ENCODE data around the gene PKHD1.

Gene PKHD1

GRCh38 chr6:51792273-51793030 is 295.0 kb downstream of the PKHD1 start:
- TF ChIP-seq, protein P1, sequence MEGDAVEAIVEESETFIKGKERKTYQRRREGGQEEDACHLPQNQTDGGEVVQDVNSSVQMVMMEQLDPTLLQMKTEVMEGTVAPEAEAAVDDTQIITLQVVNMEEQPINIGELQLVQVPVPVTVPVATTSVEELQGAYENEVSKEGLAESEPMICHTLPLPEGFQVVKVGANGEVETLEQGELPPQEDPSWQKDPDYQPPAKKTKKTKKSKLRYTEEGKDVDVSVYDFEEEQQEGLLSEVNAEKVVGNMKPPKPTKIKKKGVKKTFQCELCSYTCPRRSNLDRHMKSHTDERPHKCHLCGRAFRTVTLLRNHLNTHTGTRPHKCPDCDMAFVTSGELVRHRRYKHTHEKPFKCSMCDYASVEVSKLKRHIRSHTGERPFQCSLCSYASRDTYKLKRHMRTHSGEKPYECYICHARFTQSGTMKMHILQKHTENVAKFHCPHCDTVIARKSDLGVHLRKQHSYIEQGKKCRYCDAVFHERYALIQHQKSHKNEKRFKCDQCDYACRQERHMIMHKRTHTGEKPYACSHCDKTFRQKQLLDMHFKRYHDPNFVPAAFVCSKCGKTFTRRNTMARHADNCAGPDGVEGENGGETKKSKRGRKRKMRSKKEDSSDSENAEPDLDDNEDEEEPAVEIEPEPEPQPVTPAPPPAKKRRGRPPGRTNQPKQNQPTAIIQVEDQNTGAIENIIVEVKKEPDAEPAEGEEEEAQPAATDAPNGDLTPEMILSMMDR (IDR thresholded peaks at IDR 0.05; ENCODE audit: low read length): no peak
- TF ChIP-seq EZH2 (IDR thresholded peaks at IDR 0.05; ENCODE audit: borderline replicate concordance, low read length): no peak
- H3K4me3 ChIP-seq (ENCODE audit: low read depth, low read length, poor library complexity, severe bottlenecking): no peak overlapping the region
- H3K9me3 ChIP-seq (ENCODE audit: low read length): no peaks in the 10 kb centered on the region
- no peaks in the 10 kb centered on the region for H3K4me1 ChIP-seq (ENCODE audit: insufficient read depth, low read length, severe bottlenecking)
- no peaks in the 10 kb centered on the region for H3K36me3 ChIP-seq (ENCODE audit: insufficient read depth, low read length)
- no peaks in the 10 kb centered on the region for H3K9me2 ChIP-seq (ENCODE audit: low read depth, low read length)
- no peak overlapping the region for H3K4me2 ChIP-seq (ENCODE audit: low read length)
- no peaks in the 10 kb centered on the region for H4K20me1 ChIP-seq (ENCODE audit: insufficient read depth, low read length)
- no peak overlapping the region for H2AFZ ChIP-seq (ENCODE audit: low read length)
- no peak overlapping the region for H3K9ac ChIP-seq (ENCODE audit: low read length)
- H3F3A ChIP-seq (ENCODE audit: insufficient read depth, low read length): no peaks in the 10 kb centered on the region
- H3K79me2 ChIP-seq (ENCODE audit: insufficient read depth, low read length): no peaks in the 10 kb centered on the region
- H3K27me3 ChIP-seq (ENCODE audit: insufficient read depth, low read length): no peaks in the 10 kb centered on the region
- H3K27ac ChIP-seq (ENCODE audit: low read depth, low read length, poor library complexity, severe bottlenecking): no peak overlapping the region

GRCh38 chr6:51790946-51791345 is 296.5 kb downstream of the PKHD1 start:
- Histone ChIP-seq H3K36me3 (ENCODE audit: insufficient read depth, low read length) (no peaks in the 10 kb centered on the region), H3K9me2 (ENCODE audit: low read depth, low read length) (no peaks in the 10 kb centered on the region), H2AFZ (ENCODE audit: low read length) (no peak overlapping the region), H3K79me2 (ENCODE audit: insufficient read depth, low read length) (no peaks in the 10 kb centered on the region), H4K20me1 (ENCODE audit: insufficient read depth, low read length) (no peaks in the 10 kb centered on the region), H3K27ac (ENCODE audit: low read depth, low read length, poor library complexity, severe bottlenecking) (no peak overlapping the region), H3K9me3 (ENCODE audit: low read length) (no peaks in the 10 kb centered on the region), H3F3A (ENCODE audit: insufficient read depth, low read length) (no peaks in the 10 kb centered on the region), H3K4me1 (ENCODE audit: insufficient read depth, low read length, severe bottlenecking) (no peaks in the 10 kb centered on the region), H3K9ac (ENCODE audit: low read length) (no peak overlapping the region), H3K27me3 (ENCODE audit: insufficient read depth, low read length) (no peaks in the 10 kb centered on the region), H3K4me2 (ENCODE audit: low read length) (no peak overlapping the region), H3K4me3 (ENCODE audit: low read depth, low read length, poor library complexity, severe bottlenecking) (no peak overlapping the region)
- TF ChIP-seq EZH2 (IDR thresholded peaks at IDR 0.05; ENCODE audit: borderline replicate concordance, low read length): no peak
- TF ChIP-seq, protein P1 (IDR thresholded peaks at IDR 0.05; ENCODE audit: low read length): no peak

- Histone ChIP-seq H3K9ac (ENCODE audit: low read length) (no peak overlapping the region), H3K4me2 (ENCODE audit: low read length) (no peak overlapping the region), H2AFZ (ENCODE audit: low read length) (no peak overlapping the region), H3K36me3 (ENCODE audit: insufficient read depth, low read length) (no peaks in the 10 kb centered on the region), H3K4me3 (ENCODE audit: low read depth, low read length, poor library complexity, severe bottlenecking) (no peak overlapping the region), H4K20me1 (ENCODE audit: insufficient read depth, low read length) (no peaks in the 10 kb centered on the region), H3K27me3 (ENCODE audit: insufficient read depth, low read length) (no peaks in the 10 kb centered on the region), H3F3A (ENCODE audit: insufficient read depth, low read length) (no peaks in the 10 kb centered on the region), H3K4me1 (ENCODE audit: insufficient read depth, low read length, severe bottlenecking) (no peaks in the 10 kb centered on the region), H3K9me2 (ENCODE audit: low read depth, low read length) (no peaks in the 10 kb centered on the region), H3K79me2 (ENCODE audit: insufficient read depth, low read length) (no peaks in the 10 kb centered on the region), H3K27ac (ENCODE audit: low read depth, low read length, poor library complexity, severe bottlenecking) (no peak overlapping the region), H3K9me3 (ENCODE audit: low read length) (no peaks in the 10 kb centered on the region)
- TF ChIP-seq, protein P1 (IDR thresholded peaks at IDR 0.05; ENCODE audit: low read length): no peak
- TF ChIP-seq EZH2 (IDR thresholded peaks at IDR 0.05; ENCODE audit: borderline replicate concordance, low read length): no peak
Measured at GRCh38 chr6:51788121-51788520, 299.3 kb downstream of the PKHD1 start.

Data from OCI-LY1 (cell line).